Stimulated activated CD8-positive, alpha-beta memory T cell treated with anti-CD3 and anti-CD28 coated beads, Interleukin-15, amount 100 ng/mL, for 48 hours (primary cell): ENCODE results near the gene TMEFF2.
"Not testable (repeated sequence)": the region's sequence is repeated elsewhere in the genome, so short reads cannot be mapped to it uniquely, and the experiment has no call there.

Experiments used
- DNase-seq, 2 donors: peaks; one replicate each; pipeline ENCODE4 v3.0.0-alpha.2; 2020; ENCODE audit warnings: low read depth in 2 of 2

TMEFF2 gene

GRCh38 chr2:192130312-192130711 lies 64.4 kb downstream of the TMEFF2 start:
- not testable (repeated sequence) for DNase-seq

- DNase-seq: no peak
Measured at GRCh38 chr2:192128655-192129054, 66.1 kb downstream of the TMEFF2 start.

- DNase-seq: no peak
Measured at GRCh38 chr2:192127434-192127833, 67.3 kb downstream of the TMEFF2 start.

- DNase-seq: no peak
Measured at GRCh38 chr2:192126912-192127311, 67.8 kb downstream of the TMEFF2 start.

GRCh38 chr2:192126426-192126825 lies 68.3 kb downstream of the TMEFF2 start:
- DNase-seq: no peak

- no peak for DNase-seq
Measured at GRCh38 chr2:192124571-192124970, 70.2 kb downstream of the TMEFF2 start.

GRCh38 chr2:192123847-192124246 lies 70.9 kb downstream of the TMEFF2 start:
- DNase-seq: no peak

GRCh38 chr2:192122946-192123345 lies 71.8 kb downstream of the TMEFF2 start:
- DNase-seq: no peak

GRCh38 chr2:192122141-192122540 lies 72.6 kb downstream of the TMEFF2 start:
- DNase-seq: no peak

GRCh38 chr2:192119536-192119935 lies 75.2 kb downstream of the TMEFF2 start:
- DNase-seq: no peak

- no peak for DNase-seq
Measured at GRCh38 chr2:192117705-192118104, 77.0 kb downstream of the TMEFF2 start.

- DNase-seq: not testable (repeated sequence)
Measured at GRCh38 chr2:192111536-192111935, 83.2 kb downstream of the TMEFF2 start.

GRCh38 chr2:192099742-192100141 lies 95.0 kb downstream of the TMEFF2 start:
- DNase-seq: no peak

GRCh38 chr2:192098814-192099491 lies 95.8 kb downstream of the TMEFF2 start:
- DNase-seq: no peak

GRCh38 chr2:192091476-192091875 lies 103.3 kb downstream of the TMEFF2 start:
- DNase-seq: no peak

- no peak for DNase-seq
Measured at GRCh38 chr2:192090911-192091310, 103.8 kb downstream of the TMEFF2 start.

- no peak for DNase-seq
Measured at GRCh38 chr2:192087398-192087958, 107.3 kb downstream of the TMEFF2 start.

GRCh38 chr2:192082121-192082520 lies 112.6 kb downstream of the TMEFF2 start:
- no peak for DNase-seq

- DNase-seq: not testable (repeated sequence)
Measured at GRCh38 chr2:192080096-192080495, 114.6 kb downstream of the TMEFF2 start.

- no peak for DNase-seq
Measured at GRCh38 chr2:192073878-192074277, 120.9 kb downstream of the TMEFF2 start.

- no peak for DNase-seq
Measured at GRCh38 chr2:192072778-192073177, 122.0 kb downstream of the TMEFF2 start.

- no peak for DNase-seq
Measured at GRCh38 chr2:192072261-192072660, 122.5 kb downstream of the TMEFF2 start.

- no peak for DNase-seq
Measured at GRCh38 chr2:192070099-192070498, 124.6 kb downstream of the TMEFF2 start.

GRCh38 chr2:192069417-192069816 lies 125.3 kb downstream of the TMEFF2 start:
- DNase-seq: no peak
